ENCODE data around the gene HSD17B2.

Gene HSD17B2

DNA sequence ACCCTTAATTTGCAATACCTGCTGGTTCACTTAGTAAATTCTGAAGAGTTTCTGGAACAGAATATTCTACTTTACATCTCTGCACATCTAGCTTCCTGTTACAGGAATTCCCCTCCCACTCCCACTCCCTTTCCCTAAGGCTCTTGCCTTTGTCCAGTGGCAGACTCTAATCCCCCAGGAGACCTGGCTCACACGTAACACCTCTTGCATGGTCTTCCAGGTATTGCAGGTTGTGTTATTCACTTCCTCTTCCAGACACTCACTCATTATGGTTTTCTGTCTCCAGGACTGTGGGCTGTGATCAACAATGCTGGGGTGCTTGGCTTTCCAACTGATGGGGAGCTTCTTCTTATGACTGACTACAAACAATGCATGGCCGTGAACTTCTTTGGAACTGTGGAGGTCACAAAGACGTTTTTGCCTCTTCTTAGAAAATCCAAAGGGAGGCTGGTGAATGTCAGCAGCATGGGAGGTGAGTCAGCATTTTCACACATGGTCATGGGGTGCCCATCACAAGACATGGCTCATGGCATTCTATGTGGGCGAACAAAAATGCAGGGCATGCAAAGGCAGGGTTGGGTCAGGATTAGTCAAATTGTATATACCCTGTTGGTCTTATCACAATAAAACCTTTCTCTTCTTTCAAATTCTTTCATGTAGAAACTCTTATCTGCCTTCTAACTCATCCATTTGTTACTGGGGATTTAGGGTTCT lies 35.8 kb downstream of the HSD17B2 start:
- no peak for DNase-seq (ENCODE audit: low read depth, low spot score)
- H3K27ac ChIP-seq = no peak overlapping the region
- H3K36me3 ChIP-seq (ENCODE audit: insufficient read depth, low read length) = peaks cover 22% of the 10 kb centered on the region; the same call in 1 of the 2 replicates
- TF ChIP-seq FOXP2 (optimal IDR thresholded peaks at IDR 0.05; ENCODE audit: control extremely low read depth, extremely low read length, insufficient read depth) (no peak), POLR2AphosphoS5 (IDR thresholded peaks at IDR 0.05; ENCODE audit: borderline replicate concordance, low read depth, low read length) (no peak), EZH2 (IDR thresholded peaks at IDR 0.05) (no peak)
- no peak overlapping the region for H3K9ac ChIP-seq (ENCODE audit: insufficient read length)
- H3K9me3 ChIP-seq (ENCODE audit: low read depth, low read length) = no peaks in the 10 kb centered on the region
- no peak overlapping the region for H3K4me3 ChIP-seq

DNA sequence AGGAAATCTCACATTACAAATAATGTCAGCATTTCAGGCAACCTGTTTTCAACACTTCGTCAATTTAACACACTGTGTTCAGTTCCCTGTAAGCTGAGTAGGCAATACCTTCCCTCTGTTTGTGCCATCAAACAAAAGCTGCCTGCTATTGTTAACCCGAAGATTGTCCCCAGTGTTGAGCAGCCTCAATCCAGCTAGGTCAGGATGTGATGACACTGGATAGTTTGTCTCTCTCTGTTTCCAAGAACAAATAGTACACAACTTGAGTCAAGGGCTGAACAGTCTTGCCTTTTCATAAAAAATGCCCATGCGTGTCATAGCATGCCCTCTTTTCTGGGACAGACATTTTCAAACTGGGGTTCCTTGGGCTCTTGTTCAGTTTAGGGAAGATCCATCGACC lies 36.4 kb downstream of the HSD17B2 start:
- H3K4me3 ChIP-seq = no peak overlapping the region
- H3K9ac ChIP-seq (ENCODE audit: insufficient read length) = no peak overlapping the region
- DNase-seq (ENCODE audit: low read depth, low spot score) = no peak
- TF ChIP-seq FOXP2 (optimal IDR thresholded peaks at IDR 0.05; ENCODE audit: control extremely low read depth, extremely low read length, insufficient read depth) (no peak), POLR2AphosphoS5 (IDR thresholded peaks at IDR 0.05; ENCODE audit: borderline replicate concordance, low read depth, low read length) (no peak), EZH2 (IDR thresholded peaks at IDR 0.05) (no peak)
- H3K36me3 ChIP-seq (ENCODE audit: insufficient read depth, low read length) = peaks cover 22% of the 10 kb centered on the region; the same call in 1 of the 2 replicates
- no peak overlapping the region for H3K27ac ChIP-seq
- H3K9me3 ChIP-seq (ENCODE audit: low read depth, low read length) = no peaks in the 10 kb centered on the region

GRCh38 chr16:82072313-82072712 lies 37.3 kb downstream of the HSD17B2 start:
- no peak for TF ChIP-seq EZH2 (IDR thresholded peaks at IDR 0.05)
- TF ChIP-seq FOXP2 (optimal IDR thresholded peaks at IDR 0.05; ENCODE audit: control extremely low read depth, extremely low read length, insufficient read depth) = no peak
- TF ChIP-seq POLR2AphosphoS5 (IDR thresholded peaks at IDR 0.05; ENCODE audit: borderline replicate concordance, low read depth, low read length) = no peak
- DNase-seq (ENCODE audit: low read depth, low spot score) = no peak
- Histone ChIP-seq H3K9me3 (ENCODE audit: low read depth, low read length) (no peaks in the 10 kb centered on the region), H3K36me3 (ENCODE audit: insufficient read depth, low read length) (peaks cover 22% of the 10 kb centered on the region; the same call in 1 of the 2 replicates), H3K4me3 (no peak overlapping the region), H3K27ac (no peak overlapping the region), H3K9ac (ENCODE audit: insufficient read length) (no peak overlapping the region)

DNA sequence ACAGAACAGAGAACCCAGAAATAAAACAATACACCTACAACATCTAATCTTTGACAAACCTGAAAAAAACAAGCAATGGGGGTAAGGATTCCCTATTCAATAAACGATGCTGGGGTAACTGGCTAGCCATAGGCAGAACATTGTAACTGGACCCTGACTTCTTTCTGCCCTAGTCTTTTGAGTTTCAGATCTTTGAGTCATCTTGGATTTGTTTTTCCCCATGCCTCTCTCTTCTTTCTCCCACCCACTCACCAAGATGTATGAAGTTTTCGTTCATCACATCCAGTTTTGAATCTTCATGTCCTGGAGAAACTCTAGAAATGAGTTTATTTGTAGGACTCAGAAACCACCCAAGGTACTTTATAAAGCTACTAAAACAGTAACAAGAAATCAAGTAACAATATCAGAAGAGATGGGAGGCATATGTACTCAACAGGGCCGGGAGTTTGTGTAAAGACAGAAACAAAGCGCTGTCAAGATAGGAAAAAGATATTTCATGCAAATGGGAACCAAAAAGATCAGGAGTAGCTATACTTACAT lies 39.0 kb downstream of the HSD17B2 start:
- no peaks in the 10 kb centered on the region for H3K9me3 ChIP-seq (ENCODE audit: low read depth, low read length)
- no peak overlapping the region for H3K27ac ChIP-seq
- no peak for DNase-seq (ENCODE audit: low read depth, low spot score)
- no peak overlapping the region for H3K4me3 ChIP-seq
- TF ChIP-seq POLR2AphosphoS5 (IDR thresholded peaks at IDR 0.05; ENCODE audit: borderline replicate concordance, low read depth, low read length) = no peak
- no peak for TF ChIP-seq EZH2 (IDR thresholded peaks at IDR 0.05)
- no peak for TF ChIP-seq FOXP2 (optimal IDR thresholded peaks at IDR 0.05; ENCODE audit: control extremely low read depth, extremely low read length, insufficient read depth)
- no peak overlapping the region for H3K9ac ChIP-seq (ENCODE audit: insufficient read length)
- H3K36me3 ChIP-seq (ENCODE audit: insufficient read depth, low read length) = peaks cover 15% of the 10 kb centered on the region; the same call in 1 of the 2 replicates

- Histone ChIP-seq H3K27ac (no peak overlapping the region), H3K9ac (ENCODE audit: insufficient read length) (no peak overlapping the region), H3K4me3 (no peak overlapping the region), H3K36me3 (ENCODE audit: insufficient read depth, low read length) (peaks cover 7% of the 10 kb centered on the region; the same call in 1 of the 2 replicates), H3K9me3 (ENCODE audit: low read depth, low read length) (no peaks in the 10 kb centered on the region)
- DNase-seq (ENCODE audit: low read depth, low spot score) = no peak
- no peak for TF ChIP-seq FOXP2 (optimal IDR thresholded peaks at IDR 0.05; ENCODE audit: control extremely low read depth, extremely low read length, insufficient read depth)
- no peak for TF ChIP-seq POLR2AphosphoS5 (IDR thresholded peaks at IDR 0.05; ENCODE audit: borderline replicate concordance, low read depth, low read length)
- no peak for TF ChIP-seq EZH2 (IDR thresholded peaks at IDR 0.05)
Measured at GRCh38 chr16:82078125-82078524, 43.1 kb downstream of the HSD17B2 start.

GRCh38 chr16:82079892-82080291 lies 44.8 kb downstream of the HSD17B2 start:
- no peaks in the 10 kb centered on the region for H3K9me3 ChIP-seq (ENCODE audit: low read depth, low read length)
- DNase-seq (ENCODE audit: low read depth, low spot score) = no peak
- no peak overlapping the region for H3K4me3 ChIP-seq
- H3K36me3 ChIP-seq (ENCODE audit: insufficient read depth, low read length) = no peaks in the 10 kb centered on the region; the same call in 1 of the 2 replicates
- no peak overlapping the region for H3K9ac ChIP-seq (ENCODE audit: insufficient read length)
- H3K27ac ChIP-seq = no peak overlapping the region
- no peak for TF ChIP-seq POLR2AphosphoS5 (IDR thresholded peaks at IDR 0.05; ENCODE audit: borderline replicate concordance, low read depth, low read length)
- TF ChIP-seq EZH2 (IDR thresholded peaks at IDR 0.05) = no peak
- TF ChIP-seq FOXP2 (optimal IDR thresholded peaks at IDR 0.05; ENCODE audit: control extremely low read depth, extremely low read length, insufficient read depth) = no peak

- TF ChIP-seq FOXP2 (optimal IDR thresholded peaks at IDR 0.05; ENCODE audit: control extremely low read depth, extremely low read length, insufficient read depth) (no peak), EZH2 (IDR thresholded peaks at IDR 0.05) (no peak)
- H3K9ac ChIP-seq (ENCODE audit: insufficient read length) = no peak overlapping the region
- DNase-seq (ENCODE audit: low read depth, low spot score) = no peak
Measured at GRCh38 chr16:82081264-82081663, 46.2 kb downstream of the HSD17B2 start.

DNA sequence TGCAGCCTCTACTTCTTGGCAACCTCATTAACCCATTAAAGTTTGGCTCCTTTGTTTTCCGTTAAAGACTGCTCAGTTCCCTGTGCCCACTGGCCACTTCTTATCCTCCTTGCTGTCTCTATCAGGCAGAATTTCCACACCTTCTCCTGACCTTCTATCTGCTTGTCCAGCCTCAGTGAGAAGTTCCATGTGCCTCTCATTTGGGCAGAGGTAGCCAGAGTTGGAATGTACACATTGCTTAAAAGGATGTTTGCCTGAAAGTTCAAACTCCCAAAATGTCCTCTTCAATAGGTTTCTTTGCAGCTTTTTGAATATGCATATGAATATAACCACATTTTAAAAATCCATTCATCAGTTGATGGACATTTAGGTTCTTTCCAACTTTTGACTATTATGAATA lies 47.0 kb downstream of the HSD17B2 start:
- DNase-seq (ENCODE audit: low read depth, low spot score) = no peak
- H3K36me3 ChIP-seq (ENCODE audit: insufficient read depth, low read length) = no peaks in the 10 kb centered on the region; the same call in 1 of the 2 replicates
- no peak overlapping the region for H3K4me3 ChIP-seq
- H3K9me3 ChIP-seq (ENCODE audit: low read depth, low read length) = no peaks in the 10 kb centered on the region
- no peak overlapping the region for H3K9ac ChIP-seq (ENCODE audit: insufficient read length)
- no peak overlapping the region for H3K27ac ChIP-seq
- no peak for TF ChIP-seq POLR2AphosphoS5 (IDR thresholded peaks at IDR 0.05; ENCODE audit: borderline replicate concordance, low read depth, low read length)
- no peak for TF ChIP-seq FOXP2 (optimal IDR thresholded peaks at IDR 0.05; ENCODE audit: control extremely low read depth, extremely low read length, insufficient read depth)

More at GRCh38 chr16:82081264-82081663, 46.2 kb downstream of the HSD17B2 start:
- no peak overlapping the region for H3K4me3 ChIP-seq
- no peaks in the 10 kb centered on the region; the same call in 1 of the 2 replicates for H3K36me3 ChIP-seq (ENCODE audit: insufficient read depth, low read length)
- H3K9me3 ChIP-seq (ENCODE audit: low read depth, low read length) = no peaks in the 10 kb centered on the region
- no peak overlapping the region for H3K27ac ChIP-seq

Data from SK-N-MC (cell line).